Activated gamma-delta T cell treated with anti-CD3 and anti-CD28 coated beads, Interleukin-2, amount 50 U/mL, for 16 hours (primary cell): ENCODE data around the gene RELL1.
A peak's percentile ranks its signal among the peaks of the same experiment; 100 is the strongest.

Experiments
- DNase-seq: peaks from one replicate; pipeline ENCODE4 v3.0.0-alpha.2; 2020; ENCODE audit warnings: low read depth

RELL1 gene

DNA sequence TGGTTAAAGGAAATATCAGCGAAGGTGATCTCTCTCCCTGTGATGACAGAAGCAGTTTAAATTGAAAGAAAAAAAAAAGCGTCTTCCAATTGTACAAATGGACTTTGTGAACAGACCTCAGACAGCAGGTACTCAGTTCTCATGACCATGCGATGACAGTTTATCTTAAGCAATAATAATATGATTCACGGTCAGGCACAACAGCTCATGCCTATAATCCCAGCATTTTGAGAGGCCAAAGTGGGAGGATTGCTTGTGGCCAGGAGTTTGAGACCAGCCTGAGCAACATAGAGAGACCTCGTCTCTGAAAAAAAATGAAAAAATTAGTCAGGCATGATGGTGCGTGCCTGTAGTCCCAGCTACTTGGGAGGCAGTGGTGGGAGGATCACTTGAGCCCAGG, 51.0 kb downstream of the RELL1 start:
- no peak for DNase-seq

DNA sequence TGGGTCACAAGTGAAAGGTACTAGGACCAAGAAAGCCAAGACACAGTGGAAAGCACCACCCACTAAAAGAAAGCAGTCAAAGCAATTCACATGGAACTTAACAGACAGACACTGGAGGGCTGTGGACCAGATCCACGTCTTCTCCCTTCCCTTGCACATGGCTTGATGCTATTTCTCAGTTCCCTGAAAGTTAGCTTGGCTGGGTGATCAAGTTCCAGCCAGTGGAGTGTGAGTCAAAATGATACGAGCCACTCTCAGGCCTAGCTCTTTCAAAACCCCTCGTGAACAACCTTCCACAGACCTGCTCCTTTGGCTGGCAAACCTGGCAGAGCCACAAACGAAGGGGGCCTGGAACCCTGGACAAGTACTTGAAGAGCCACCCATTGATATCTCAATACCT, 52.0 kb downstream of the RELL1 start:
- DNase-seq: no peak

DNA sequence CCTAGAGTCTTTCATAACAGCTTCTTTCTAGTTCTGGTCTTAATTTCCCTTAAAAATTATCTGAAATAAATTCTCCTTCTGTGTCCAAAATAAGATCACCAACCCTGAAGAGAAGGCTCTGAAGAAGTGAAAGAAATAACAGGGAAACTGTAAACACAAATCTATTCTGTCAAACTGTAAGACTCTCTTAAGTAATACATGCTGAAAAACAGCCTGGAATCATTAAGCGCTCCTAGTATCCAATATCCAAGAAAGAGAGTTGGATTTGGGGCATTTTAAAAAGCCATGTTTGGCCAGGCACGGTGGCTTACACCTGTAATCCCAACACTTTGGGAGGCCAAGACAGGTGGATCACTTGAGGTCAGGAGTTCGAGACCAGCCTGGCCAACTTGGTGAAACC, 53.3 kb downstream of the RELL1 start:
- no peak for DNase-seq

DNA sequence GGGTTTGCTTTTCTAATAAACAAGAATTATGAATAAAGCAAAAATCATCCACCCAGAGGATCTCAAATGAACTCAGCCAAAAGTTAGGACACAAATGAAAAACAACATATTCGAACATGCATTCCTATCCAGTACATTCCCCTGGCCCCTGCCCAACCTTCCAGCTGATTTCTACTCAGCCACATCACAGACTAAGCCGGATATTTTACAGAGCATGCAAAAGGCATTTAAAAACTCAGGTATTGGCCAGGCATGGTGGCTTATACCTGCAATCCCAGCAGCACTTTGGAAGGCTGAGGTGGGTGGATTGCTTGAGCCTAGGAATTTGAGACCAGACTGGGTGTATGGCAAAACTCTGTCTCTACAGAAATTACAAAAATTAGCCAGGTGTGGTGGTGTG, 54.6 kb downstream of the RELL1 start:
- DNase-seq: no peak

DNA sequence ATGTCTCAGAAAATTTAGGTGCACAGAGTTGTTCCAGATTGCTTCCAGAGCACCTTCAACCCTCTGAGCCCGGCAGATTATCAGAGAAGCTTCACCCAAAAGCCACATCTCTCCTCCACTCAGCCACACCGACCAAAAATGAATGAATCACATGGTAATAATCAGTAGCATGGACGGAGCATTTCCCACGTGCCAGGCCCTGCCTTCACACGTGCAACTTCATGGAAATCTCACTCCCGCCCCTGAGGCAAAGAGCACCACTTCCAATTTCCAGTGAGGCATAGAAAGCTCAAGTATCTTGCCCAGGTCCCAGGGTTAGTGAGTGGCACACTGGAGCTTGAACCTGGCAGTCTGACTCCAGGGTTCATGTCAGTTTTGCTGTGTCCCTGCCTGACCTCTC, 56.5 kb downstream of the RELL1 start:
- no peak for DNase-seq

DNA sequence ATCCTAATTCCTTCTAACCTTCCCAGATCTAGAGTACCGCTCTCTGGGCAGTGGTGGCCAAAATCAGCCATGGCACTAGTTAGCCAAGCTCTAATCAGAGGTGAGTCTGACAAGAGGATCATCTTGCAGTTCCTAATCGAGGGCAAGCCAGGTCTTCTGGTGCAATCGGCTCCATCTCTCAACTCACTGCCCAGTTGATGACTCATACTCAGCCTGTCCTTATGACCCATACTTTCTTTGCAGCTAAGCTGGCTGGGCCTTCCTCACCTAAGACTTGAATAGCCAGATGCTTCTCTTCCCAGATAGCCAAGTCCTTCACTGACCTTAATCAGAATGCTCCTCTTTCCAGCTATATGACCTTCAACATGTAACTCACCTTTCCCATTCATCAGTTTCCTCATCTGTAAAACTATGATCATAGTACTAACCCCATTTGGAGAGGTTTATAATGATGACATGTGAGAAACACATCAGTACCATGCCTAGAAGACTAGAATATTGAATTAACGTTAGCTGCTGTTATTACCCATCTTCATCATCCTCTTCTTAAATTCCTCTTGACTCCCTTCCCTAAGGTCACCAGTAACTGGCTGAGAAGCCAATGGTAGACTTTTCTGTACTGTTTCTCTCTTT, 57.1 kb downstream of the RELL1 start:
- DNase-seq: no peak

DNA sequence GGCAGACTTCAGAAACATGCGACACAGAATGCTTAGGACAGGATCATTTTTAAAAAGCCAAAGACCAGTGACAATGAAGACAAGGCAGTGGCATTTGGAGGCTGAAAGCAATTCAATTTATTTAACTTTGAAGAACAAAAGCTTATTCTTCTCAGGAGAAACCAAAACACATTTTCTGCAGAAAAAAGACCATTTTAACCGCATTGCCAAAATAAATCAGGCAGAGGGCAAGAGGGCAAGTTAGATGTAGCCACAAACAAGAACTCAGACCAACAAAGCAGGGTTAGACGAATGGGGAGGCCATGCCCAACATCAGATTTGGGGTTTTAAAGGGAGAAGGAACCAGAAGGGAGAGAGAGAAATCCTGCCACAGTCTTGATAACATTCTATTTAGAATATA, 58.9 kb downstream of the RELL1 start:
- DNase-seq: no peak

DNA sequence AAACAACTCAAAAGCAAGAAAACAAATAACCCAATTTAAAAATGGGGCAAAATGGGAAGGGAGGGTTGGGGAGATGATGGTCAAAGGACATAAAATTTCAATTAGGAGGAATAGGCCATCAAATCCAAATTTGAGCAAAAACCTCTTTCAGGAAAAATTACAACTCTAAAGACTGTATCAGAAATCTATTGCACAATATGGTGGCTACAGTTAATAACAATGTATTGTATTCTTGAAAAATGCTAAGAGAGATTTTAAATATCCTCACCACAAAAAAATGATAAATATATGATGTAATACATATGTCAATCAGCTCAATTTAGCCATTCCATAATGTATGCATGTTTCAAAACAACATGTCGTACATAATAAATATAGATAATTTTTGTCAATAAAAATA, 60.7 kb downstream of the RELL1 start:
- no peak for DNase-seq

DNA sequence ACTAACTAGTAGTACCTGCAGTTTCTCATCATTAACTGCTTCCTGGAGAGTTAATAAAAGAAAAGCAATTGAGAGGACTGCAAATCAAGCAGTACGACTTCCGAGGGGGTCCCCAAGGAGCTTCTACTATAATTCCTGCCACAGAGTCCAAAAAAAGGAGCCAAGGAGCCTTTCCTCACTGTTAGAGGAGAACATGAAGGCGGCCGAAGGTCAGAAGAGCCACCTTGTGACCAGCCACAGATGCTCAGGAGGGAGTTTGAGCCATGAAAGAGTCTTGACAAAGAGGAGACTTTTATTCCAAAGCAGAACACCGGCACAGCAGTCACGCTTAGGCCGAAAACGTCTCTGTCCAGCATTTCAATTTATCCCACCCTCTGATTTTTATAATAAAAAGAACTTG, 62.2 kb downstream of the RELL1 start:
- DNase-seq: no peak

DNA sequence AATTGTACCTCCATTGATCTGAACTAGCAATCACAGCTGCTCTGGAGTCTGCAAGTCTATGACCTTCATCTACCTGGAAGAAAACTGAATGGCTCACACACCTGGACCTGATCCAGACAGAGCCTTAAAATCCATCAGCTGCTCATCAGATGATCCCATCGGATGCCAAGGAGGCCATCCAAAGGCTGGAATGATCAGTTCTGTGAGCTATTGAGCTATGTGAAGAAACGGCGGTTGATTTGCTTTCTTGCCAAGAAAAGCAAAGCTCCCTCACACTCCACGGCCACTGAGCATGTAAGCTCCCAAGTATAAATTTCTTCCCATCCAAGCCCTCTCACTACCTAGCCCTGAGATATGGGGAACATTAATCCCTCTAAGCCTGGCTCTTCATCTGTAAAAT, 63.1 kb downstream of the RELL1 start:
- no peak for DNase-seq

DNA sequence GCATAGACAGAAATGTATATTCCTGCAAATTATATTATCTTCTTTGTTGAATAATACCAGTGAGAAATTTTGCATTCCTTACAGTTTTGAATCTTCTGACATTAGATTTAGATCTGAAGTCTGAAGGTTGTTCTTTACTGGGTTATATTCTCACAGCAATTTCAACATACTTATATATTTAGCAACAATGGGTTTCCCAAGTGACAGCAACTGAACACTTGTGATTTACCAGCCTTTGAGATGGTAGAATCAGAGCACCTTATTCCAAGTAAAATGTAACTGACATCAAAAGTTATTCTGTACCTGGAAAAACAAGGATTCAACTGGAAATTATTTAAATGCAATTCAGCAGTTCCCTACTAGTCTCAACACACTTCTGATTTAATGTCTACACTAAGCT, 66.0 kb downstream of the RELL1 start:
- DNase-seq: no peak

DNA sequence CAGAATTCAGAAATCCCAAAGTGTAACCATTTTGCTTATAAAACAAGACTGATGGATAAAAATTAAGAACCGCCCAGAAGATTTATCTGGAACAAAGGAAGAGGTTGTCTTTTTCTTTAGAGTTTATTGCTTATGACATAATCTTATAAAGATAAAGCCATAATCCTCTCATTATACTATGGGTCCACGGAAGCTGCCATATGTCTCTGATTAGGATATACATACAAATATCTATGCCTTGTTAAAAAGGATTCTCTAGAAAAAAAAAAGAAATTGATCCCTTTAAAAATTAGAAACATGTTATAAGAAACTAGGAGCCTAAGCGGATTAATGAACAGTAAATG, 70.5 kb downstream of the RELL1 start:
- DNase-seq: no peak

DNA sequence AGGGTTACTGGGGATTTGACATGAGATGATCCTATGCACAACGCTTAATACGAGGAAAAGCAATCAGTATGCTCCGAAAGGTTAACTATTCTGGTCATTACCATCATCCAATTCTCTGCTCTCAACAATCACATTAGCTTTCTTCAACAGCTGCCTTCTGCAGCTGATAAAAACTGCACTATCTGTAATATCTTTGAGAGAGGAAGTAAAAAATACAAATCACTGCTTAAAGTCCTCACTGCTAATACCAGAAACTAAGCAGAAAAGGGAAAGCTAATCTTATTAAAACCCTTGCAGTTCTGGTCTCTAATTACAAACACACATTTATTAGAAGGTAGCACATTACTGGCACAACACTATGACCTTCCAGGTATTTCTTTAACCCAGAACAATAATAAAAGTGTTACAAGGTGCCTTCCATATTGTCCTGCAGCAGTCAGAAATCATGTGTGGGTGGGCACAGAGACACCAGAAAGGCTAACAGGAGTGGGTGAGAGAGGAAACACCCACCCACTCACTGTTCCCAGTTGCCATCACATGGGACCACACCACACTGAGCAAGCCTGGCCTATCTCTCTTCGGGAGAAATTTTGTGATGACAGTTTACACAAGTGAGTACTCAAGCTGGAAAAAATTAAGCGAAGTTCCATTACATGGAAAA, 71.0 kb downstream of the RELL1 start:
- DNase-seq: no peak

DNA sequence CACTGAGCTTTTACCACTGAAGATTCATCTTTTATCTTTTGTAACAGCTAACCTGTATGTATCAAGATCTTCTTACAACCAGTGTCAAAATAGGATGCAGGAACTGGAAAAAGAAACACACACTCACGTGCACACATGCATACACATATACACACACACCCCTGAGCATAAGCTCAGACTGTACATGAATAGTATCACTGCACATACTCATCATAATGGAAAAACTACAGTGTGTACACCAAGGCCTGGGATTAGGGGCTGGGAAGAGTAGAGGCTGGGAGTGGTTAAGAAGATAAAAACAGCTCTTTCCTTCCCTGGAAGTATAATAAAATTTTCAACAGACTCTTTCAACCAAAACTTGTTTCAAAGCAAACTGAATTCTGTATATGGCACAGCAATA, 73.4 kb downstream of the RELL1 start:
- no peak for DNase-seq

DNA sequence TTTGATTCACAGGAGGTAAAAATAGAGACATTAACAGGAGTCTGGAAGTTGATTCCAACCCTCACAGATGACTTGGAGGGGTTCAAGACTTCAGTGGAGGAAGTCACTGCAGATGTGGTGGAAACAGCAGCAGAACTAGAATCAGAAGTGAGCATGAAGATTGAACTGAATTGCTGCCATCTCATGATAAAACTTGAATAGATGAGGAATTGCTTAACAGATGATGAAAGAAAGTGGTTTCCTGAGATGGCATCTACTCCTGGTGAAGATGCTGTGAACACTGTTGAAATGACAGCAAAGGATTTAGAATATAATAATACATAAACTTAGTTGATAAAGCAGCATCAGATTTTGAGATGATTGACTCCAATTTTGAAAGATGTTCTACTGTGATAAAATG, 76.5 kb downstream of the RELL1 start:
- DNase-seq: no peak

DNA sequence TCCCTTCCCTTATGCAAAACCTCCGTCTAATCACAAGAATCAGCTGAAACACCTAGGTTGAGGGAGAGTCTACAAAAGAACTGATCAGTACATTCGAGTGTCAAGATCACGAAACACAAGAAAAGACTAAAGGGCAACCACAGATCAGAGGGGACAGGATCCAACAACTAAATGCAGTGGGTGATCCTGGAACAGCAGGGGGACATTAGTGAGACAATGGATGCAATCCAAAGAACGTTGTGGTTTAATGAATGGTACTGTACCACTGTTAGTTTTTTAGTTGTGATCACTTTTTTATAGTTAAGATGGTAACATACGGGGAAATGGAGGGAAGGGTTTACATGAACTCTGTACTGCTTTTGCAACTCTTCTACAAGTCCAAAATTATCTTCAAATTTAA, 79.2 kb downstream of the RELL1 start:
- no peak for DNase-seq

DNA sequence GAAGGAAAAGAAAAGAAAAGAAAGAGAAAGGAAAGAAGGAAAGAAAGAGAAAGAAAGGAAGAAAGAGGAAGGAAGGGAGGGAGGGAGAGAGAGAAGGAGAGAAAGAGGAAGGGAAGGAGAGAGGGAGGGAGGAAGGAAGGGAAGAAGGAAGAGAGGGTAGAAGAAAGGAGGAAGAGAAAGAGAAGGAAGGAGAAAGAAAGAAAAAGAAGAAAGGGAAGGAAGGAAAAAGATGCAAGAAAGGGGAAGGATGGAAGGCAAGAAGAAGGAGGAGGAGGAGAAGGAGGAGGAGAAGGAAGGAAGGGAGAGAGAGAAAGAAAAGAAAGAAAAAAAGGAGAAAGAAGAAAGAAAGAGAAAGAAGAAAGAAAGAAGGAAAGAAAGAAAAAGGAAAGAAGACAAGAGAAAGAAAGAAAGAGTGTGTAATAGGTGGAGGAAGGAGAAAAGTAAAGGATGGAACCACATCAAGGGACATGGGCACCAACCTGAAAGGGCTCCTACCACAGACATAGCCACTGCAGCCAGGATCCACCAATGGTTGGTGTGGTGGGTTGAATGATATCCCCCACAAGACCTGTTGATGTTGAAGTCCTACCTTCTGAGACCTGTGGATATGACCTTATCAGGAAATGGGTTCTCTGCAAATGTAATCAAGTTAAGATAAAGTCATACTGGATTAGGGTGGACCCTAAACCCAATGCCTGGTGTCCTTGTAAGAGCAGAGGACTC, 80.2 kb downstream of the RELL1 start:
- no peak for DNase-seq

DNA sequence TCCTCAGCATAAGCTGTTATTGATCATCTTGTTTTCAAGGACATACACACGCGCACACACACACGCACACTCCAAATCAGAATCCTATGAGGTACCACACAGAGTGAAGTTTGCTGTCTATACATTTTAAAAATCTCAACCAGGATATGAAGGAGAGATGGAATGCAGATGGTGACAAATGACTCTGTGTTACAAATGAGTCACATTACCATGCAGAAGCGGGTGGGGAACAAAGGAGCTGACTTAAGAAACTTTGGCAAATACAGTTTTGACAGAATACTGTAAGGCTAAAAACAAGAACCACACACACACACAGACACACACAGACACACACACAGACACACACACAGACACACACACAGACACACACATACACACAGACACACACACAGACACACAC, 81.7 kb downstream of the RELL1 start:
- no peak for DNase-seq

DNA sequence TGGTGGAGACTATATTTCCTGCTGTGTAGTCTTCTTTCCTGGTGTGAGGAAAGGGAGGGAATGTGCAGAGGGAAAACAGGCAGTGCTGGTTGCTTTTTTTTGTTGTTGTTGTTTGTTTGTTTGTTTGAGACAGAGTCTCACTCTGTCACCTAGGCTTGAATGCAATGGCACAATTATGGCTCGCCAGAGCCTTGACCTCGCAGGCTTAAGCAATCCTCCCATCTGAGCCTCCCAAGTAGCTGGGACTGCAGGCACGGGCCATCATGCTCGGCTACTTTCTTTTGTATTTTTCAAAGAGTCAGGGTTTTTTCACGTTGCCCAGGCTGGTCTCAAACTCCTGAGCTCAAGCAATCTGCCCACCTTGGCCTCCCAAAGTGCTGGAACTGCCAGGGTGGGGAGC, 82.5 kb downstream of the RELL1 start:
- no peak for DNase-seq

DNA sequence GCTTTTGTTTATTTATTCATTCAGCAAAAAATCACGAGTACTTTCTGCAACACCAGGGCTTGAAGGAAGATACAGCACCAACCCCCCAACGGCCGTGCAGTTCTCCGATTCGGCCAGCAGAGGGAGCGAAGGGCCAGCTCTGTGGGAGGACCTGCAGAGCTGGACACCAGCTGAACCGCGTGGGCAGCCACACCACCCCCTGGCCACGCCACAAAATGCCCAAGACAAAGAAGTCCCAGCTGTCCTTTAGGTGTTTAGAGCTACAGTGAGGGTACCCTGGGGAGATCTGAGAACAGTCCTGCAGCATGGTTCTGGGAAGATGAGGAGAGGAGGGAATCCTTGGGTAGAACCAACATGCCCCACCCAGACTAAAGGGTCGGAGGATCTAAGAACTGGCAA, 83.1 kb downstream of the RELL1 start:
- peak; percentile 57 for DNase-seq

DNA sequence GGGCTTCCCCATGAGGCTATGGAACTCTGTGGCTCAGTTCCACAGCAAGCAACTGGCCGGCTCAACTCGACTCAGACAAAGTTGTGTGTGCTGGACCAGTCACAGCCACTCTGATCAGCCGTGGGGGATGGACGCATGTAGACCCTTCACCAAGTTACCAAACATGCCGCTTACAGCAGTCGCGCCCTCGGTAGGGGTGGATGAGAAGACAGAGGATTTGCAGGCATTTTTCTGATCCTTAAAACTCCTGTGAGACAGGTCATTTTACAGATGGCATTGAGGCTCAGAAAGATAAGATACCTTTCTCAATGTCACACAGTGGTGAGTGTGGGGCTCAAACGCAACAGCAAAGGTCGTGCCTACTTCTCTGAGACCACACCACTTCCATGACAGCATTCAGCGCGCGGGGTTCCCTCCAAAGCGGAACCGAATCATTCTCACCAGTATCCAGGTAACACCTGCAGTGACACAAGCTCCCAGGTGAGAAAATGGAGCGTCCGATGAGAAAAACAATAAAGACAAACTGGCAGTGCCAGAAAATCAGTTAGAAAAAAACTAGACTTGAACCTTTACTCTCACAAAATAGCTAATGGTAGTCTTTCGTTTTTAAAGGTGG, 83.6 kb downstream of the RELL1 start:
- DNase-seq: no peak

DNA sequence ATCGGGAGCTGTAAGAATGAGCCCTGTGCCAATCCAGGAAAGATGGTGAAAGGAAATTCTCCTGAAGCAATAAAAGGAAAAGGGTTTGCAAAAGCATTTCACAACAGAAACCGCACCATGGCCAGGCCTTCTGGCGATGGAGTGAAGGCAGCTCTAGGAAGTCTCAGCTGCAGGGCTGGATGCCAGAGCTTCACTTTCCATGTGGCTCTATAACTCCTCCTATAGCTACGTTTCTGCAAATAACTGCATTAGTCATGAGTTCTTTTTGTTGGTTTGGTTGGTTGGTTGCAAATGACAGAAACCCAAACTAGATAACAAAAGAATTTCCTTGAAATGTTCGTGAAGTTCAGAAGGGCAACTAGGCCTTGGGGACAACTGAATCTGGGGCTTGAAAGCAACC, 84.6 kb downstream of the RELL1 start:
- no peak for DNase-seq

DNA sequence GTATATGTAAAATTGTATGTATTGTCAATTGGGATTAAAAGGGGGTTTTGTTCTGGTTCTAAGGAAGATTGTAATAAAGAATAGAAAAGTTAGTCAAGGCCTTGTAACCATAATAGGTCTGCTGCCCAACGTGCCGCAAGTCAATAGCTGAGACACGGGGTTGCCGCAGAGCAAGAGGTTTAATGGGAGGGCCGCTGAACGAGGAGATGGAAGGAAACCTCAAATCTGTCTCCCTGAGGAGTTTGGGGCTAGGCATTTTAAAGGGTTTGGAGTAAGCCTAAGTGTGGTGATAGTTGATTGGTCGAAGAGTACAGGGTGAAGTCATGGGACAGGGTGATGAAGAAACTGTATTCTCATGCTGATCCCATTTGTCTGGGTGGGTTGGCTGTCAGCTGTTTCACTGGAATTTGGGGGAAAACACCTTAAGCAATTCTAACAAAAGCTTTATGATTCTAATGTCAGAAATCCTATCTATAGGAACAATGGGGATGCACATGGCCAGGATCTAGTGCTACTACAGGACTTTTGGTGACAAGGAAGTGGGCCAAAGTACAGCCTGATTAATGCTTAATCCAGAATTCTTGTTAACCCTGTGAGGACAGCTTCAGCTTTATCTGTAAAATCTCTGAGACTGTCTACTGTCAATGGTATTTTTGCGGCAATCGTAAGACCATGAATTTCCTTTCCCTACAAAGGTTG, 86.9 kb downstream of the RELL1 start:
- DNase-seq: no peak
